HTR-8/SVneo (cell line): ENCODE results near the gene PCNX1.

Source experiments
- DNase-seq: peaks from one replicate; pipeline ENCODE4 v3.0.0; 2011; ENCODE audit warnings: low spot score, mixed read lengths; ENCODE audit not compliant: insufficient read length
- FAIRE-seq: peaks from 2 replicates; lab custom pipeline; 2011; peaks lifted over from hg19 to GRCh38; lab: Jason Lieb, UNC

Gene PCNX1

DNA sequence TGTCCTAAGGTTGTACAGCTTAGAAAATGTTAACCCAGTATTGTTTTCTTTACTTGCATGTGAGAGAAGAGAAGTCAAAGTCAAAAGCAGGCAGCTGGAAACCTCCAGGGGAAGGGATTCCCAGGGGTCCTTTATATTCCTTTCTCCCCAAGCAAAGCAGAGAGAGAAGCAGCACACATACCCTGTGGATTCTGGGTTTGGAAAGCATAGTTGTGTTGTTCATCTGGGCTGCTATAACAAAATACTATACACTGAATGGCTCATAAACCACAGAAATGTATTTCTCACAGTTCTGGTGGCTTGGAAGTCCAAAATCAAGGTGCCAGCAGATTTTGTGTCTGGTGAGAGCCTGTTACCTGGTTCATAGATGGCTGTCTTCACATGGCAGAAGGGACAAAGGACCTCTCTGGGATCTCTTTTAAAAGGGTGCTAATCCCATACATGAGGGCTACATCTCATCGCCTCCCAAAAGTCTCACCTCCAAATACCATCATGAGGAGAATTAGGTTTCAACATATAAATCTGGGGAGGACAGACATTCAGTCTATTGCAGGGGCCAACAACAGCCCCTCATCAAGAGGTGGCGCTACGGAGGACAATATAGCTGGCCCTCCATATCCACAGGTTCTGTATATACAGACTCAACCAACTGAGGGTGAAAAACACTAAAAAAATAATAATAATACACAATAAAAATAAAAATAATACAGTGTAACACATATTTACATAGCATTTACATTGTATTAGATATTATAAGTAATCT is 19.3 kb upstream of the PCNX1 start:
- FAIRE-seq (peak; percentile 89), DNase-seq (no peak)

DNA sequence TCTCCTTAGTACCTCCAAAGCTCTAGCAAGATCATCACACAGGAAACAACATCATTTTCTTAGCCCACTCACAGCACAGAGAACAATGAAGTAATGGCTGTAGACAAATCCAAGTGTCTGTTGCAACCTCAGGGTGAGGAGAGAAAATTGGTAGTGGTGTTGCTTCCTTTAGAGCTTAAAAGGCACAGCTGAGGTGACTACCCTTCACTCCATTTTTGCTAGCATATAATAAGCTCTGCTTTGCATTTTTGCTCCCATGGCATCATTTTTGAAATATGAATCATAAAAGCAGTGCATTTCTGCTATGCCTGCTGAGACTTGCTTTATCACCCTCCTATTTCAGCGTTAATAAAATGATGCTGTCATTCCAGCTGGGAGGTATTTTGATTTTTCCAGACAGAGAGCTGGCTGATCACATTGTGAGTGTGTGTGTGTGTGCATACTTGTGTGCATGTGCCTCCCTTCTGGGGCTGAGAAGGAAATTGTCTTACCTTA is 18.5 kb upstream of the PCNX1 start:
- FAIRE-seq (peak; percentile 100), DNase-seq (peak; percentile 82)

DNA sequence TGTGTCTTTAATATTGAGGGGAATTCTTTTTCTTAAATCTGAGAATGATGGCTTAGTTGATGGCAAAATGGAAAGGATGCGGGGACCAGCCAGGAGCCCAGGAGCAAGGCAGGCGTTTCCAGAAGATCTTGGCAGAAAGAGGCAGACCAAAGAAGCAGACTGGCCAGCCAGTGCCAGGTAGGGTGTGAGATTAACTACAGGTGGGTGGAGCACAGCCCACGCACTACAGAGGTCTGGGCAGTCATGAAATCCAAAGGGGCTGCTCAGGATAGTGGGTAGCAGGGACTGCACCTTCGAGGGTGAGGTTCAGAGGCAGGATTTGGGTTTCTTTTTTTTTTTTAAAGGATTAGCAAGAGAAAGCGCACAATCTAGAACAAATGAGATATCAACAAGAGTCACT is 17.7 kb upstream of the PCNX1 start:
- FAIRE-seq = peak; percentile 89

DNA sequence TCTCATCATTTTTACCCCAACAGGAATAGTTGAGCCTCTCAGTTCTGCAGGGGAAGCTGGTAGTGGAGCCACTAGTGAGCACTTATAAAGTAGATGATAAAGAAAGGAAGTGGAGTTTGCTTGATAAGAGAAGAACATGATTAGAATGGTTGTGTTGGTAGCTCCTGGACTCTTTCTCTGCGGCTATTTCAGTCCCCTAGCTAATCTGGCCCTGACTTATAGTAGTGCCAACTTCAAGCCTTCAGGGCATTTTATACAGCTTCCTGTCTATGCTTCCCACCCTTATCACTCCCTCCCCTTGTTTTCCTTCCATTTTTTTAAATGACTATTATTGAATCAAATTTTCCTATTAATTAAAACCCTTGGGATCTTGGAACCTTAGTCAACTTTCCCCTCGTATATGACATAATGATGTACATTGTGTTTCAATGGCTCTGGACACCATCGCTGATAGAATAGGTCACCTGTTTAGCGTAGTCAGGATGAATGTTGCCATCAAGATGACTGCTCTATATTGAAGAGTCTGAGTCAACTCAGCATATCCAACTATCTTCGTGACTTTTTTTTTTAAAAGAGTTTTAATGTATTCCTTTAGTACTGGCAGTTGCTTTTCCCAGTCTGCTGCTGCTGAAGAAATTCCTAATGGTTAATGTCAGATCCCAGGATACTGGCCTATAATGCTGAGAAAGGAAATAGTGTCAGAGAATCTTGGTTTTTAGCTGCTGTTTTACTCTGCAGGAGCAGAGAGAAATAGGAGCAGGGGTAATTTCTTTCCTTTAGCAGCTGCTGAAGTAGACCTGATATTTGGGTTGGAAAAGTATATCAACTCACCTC is 16.2 kb upstream of the PCNX1 start:
- DNase-seq (no peak), FAIRE-seq (peak; percentile 20)

More for the DNA sequence above, 17.7 kb upstream of the PCNX1 start:
- DNase-seq = no peak

DNA sequence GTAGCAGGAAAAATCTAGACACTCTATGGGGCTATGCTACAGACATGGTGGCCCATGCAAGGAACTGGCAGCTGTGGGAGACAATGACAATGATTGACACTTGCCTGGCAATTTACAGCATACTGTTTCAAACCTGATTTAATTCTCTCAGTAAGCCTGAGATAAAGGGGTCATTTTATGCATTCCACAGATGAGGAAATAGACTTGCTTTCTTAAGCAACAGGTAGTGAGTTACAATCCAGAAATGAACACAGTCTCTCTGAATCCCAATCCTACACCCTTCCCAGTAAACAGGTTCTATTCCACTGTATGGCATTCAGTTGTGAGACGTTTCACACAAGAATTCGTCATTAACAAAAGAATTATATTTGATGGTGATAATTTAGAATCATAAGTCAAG is 15.5 kb upstream of the PCNX1 start:
- DNase-seq (no peak), FAIRE-seq (peak; percentile 92)

DNA sequence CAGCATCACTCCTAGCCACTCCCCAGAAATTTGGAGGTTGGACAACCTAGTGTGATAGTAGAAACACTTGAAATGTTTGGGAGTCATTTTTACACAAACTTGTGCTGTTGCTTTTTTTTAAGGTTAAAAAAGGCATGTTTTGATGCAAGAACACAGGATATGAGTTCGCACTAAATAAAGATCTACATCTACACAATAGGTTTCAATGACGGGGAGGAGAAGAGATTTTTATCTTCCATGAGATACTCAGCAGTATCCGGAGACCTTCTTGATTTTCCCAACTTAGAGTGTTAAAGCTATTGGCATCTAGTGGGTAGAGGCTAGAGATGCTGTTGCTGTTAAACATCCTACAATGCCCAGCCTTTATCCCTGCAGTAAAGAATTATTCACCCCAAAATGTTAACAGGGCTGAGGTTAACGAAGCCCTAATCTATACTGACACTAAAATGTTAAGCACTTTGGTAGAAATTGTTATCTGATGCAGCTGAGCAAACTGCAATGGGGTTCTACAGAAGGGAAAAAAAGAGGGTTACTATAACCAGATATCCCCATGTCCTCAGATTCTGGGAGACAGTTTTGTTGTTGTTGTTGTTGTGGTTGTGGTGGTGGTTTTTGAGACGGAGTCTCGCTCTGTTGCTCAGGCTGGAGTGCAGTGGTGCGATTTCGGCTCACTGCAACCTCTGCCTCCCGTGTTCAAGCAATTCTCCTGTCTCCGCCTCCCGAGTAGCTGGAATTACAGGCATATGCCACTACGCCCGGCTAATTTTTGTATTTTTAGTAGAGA is 14.0 kb upstream of the PCNX1 start:
- FAIRE-seq = no peak
- DNase-seq = no peak

DNA sequence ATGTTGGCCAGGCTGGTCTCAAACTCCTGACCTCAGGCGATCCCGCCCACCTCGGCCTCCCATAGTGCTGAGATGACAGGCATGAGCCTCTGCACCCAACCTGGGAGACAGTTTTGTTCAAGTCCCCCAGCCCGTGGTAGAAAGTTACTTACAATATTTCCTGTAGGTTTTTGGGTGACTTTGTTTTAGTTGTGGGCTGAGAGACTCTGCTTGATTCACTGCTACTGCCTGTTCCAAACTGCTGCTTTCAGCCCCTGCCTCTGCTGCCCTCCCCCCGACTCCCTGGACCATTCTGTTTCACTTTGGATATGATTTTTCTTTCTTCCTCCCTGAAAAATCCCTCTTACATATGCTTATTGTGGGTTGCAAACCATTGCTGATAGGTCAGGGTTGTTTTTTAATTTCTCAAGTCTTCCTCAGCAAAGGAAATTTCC is 13.4 kb upstream of the PCNX1 start:
- no peak for DNase-seq
- FAIRE-seq = peak; percentile 20

DNA sequence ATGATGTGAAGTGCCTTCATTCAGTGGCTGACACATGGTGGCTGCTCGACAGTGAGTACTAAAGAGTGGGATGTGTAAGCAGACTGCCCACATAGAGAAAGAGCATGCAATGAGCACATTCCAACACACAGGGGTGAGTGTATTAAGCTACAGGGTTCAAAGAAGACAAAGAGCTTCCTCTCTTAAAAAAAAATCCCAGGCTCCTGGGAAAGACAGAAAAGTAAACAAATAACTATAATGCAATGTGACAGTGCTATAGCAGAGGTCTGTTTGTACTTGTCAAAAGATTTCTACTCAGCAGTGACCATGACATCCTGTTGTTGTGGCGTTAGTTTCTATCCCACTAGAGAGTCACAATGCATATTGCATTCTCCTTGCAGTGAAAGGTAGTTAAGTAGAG is 12.4 kb upstream of the PCNX1 start:
- no peak for DNase-seq
- peak; percentile 83 for FAIRE-seq

DNA sequence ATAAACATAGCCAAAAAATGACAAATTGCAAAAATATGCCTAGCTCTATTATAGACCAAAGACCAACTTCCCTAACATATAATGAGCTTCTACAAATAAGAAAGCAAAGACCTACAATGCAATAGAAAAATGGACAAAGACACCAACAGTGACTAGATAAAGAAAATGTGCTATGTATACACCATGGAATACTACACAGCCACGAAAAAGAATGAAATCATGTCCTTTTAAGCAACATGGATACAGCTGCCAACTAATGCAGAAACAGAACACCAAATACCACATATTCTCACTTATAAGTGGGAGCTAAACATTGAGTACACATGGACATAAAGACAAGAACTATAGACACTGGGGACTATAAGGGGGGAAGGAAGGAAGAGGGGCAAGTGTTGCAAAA is 10.9 kb upstream of the PCNX1 start:
- FAIRE-seq (no peak), DNase-seq (no peak)

DNA sequence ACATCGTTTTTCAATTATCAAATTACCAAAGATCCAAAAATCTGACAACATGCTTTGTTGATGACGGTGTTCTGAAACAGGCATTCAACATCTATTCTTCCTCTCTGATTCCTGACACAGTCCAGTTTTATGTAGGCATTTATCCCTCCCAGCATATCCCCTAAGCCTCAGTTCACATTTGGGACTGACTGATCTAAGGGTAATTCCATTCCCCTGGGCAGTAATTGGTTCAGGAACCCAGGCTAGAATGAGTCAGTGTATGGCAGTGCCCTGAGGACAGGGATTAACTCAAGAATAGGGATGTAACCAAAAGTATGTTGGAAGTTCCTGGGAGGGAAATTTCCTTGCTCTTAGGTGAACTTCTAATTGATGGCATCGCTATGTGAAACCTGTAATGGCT is 10.3 kb upstream of the PCNX1 start:
- peak; percentile 94 for FAIRE-seq
- DNase-seq = no peak

DNA sequence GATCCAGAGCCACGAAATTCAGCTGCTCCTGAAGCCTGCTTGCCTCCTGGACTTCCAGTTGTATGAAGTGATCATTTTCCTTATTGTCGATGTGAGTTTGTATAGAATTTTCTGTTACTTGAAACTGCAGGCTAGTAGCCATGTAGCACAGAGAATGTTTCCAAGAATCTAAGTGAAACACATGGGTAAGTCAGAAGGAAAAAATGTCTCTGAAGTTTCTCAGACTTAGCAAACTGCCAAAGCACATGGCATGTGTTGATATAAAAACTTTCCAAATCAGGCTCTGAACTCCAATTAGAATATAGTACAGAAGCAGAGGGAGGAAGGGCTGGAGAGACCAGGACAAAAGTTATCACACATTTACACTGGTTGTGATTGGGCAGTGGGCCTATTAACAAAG is 9.8 kb upstream of the PCNX1 start:
- no peak for FAIRE-seq

DNA sequence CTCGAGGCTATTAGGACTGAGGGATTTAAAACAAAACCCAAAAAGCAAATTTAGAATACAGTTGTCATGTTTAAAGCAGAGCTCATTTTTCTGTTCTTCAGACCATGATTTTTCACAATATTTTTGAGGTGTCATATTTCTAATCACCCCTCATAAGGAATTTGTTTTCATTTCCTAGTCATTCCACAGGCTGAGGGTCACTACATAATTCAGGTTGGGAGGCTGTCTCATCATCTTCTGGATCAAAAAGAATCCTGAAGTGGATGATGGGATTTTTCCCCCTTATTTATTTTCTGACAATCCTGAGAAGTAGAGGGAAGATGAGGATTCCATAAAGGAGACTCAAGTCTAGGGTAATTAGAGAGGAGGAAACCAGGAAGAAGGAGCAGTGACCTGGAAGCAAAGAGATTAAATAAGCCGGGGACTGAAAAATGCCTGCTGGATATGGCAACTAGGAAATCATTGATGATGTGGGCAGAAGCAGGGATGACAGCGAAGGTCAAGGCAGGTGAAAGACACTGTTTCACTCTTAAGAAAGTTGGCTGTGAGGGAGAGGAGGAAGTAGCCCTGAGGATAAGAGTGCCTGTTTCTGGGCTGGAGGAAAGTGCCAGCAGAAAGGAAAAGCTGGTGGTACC is 9.0 kb upstream of the PCNX1 start:
- peak; percentile 77 for FAIRE-seq
- DNase-seq = no peak

More for the DNA sequence above, 9.8 kb upstream of the PCNX1 start:
- no peak for DNase-seq

DNA sequence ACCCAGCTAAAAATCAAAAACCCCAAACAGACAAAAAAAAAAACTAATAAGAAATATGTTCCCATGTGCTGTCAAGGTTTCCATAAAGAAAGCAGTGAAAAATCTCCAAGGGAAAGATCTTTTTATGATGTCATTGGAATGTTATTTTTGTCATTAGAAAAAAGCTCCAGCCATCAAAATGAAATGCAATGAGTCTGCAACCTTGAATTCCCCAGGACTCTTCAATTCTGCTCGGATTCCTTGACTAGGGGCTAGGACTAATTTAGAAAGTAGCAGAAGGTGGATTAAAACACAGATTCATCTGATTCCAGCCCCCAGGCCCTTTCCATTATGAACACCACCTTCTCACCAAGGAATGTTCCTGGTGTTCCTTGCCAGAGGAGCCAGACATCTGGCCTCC is 6.0 kb upstream of the PCNX1 start:
- DNase-seq = peak; percentile 81
- FAIRE-seq = no peak

DNA sequence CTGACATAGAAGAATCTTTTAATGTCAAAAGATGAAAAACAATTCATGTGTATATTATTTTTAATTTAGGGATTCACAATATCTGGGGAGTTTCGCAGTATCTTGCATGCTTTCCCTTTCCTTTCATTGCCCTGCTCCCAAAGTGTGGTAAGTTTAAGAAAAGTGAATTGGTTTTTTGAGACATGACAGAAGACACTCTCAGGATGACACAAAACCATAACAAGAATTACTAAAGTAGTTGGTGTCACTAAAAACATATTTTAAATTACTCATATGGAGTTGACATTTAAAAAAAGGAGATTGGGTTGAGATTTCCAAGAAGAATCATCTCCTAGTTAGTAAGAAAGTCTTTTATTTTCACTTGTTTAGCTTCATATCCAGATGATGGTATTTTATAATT is 5.1 kb upstream of the PCNX1 start:
- FAIRE-seq (no peak), DNase-seq (no peak)

DNA sequence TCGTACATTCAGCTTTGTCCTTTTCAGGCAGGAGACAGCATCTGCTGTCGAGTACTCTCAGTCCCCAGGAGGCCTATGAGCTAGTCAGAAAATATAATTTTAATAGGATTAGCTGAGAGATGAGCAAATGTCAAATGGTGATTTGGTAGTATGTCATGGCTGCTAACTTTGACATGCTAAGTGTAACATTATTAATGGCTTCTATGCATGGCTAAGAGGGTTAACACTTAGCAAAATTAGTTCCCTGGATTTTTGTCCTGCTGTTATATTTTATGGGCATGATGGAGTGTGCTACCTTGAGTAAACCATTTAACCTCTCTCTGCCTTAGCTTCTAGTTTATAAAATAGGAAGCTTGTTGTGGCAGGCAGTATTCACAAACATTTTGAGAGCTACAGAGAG is 2.9 kb upstream of the PCNX1 start:
- DNase-seq (no peak), FAIRE-seq (no peak)

DNA sequence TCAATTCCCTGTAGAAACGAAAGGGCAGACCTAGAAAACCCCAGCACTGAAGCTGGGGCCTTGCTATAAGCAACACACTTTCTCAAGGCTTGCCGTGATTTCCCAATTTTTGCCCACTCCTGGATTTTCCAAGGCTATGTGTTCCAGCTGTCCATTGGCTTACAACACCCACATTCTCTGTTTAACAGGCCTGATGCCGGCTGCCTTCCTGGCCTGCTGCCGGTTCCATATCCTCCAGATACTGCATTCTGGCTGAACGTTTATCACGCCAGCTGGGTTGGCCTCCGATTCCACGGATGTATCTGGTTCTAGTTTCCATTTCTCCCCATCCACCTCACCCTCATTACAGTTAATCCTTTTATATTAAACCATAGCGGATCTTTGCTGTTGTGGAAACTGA is 2.0 kb upstream of the PCNX1 start:
- peak; percentile 88 for FAIRE-seq
- DNase-seq = no peak

DNA sequence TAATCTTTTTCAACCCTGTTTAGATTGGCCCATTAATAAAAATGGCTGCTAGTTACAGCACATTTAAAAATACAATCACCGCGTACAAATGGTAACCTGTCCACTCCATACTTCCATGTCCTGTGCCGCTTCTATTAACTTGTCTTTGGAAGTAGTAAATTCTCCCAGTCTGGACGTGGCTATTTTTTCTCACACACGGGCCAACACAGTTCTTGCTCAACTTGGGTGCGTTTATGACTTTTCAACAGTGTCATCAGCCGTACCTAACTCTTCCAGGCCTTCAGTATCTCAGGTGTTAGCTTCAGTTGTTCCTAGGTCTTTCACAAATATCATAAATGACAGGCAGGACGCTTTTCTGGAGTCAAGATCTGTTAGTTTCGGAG is 475 bp upstream of the PCNX1 start:
- FAIRE-seq (no peak), DNase-seq (no peak)

DNA sequence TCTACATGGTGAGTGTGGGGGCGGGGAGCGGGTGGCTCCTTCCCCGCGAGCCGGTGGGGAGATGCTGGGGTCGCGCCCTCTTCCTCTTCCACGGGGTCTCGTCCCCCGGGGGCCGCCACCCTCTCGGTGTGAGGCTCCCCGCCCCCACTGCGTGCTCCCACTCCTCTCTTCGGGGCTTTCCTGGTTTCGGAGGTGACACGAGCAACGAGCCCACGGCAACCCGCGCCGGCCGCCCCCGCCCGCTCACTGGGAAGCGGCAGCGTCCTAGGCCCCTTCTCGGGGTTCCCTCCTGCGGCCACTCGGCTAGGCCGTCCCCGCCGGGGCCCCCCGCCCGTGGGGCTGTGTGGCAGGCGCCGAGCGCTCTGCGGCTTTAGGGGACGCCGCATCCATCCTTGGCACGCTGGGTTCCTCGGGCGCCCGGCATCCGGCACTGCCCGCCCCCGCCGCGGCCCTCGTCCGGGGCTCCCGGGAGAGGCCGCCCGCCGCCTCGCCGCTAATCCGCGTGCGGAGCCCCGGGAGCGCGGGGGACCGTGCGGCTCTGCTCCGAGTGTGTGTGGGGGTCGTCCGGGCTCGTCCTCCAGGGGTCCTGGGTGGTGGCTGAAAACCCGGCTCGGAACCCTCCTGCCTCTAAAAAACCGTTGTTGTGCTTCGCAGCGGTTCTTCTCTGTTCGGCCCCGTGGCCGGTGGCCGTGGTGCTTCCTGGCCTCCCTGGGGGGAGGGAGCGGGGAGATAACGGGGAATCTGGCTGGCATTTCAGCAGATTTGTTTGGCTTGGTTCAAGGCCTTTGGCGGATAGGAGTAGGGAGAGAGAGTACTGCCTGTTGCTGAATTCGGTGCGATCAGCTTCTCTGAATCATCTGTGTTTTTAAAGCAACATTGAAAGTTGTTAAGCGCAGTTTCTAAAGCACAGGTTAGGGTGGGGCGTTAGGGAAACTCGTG is 1.0 kb downstream of the PCNX1 start:
- no peak for FAIRE-seq
- peak; percentile 68 for DNase-seq
